Heart left ventricle (tissue), 13 donors: Measurements from ENCODE around the gene PPP2R5B.

Experiments
- CTCF ChIP-seq, 12 donors: fragments of 200-600 bp; sonication (generic) in 4 of 12; IDR thresholded peaks; one replicate each; pipeline versions ENCODE4 v1.5.0 to v1.8.0; 2018 to 2022; ENCODE audit warnings: antibody characterized with exemption in 12 of 12, mild to moderate bottlenecking in 5 of 12
- POLR2A ChIP-seq, 2 donors: fragments of 450-650 bp; IDR thresholded peaks; one replicate each; pipeline ENCODE4 v1.6.1; 2017; ENCODE audit warnings: antibody characterized with exemption in 2 of 2, mild to moderate bottlenecking in 2 of 2, moderate library complexity in 2 of 2
- donor health status: ischemic (EF 13 %, LVEDD 7.1; RV severe dilation, severe dysfunction).
- donor health status: DM: no; HTN: yes; CAD: no.
- donor health status: DM: no; HTN: no; CAD: no.
- donor health status: ischemic (EF 25% LVEDD 6.9; RV normal size, moderate dysfunction).
- donor health status: ischemic (EF 25% LVEDD 5.7; RV mildly dilated, moderate dysfunction).
- donor health status: ischemic (EF 35%, LVEDD 5.7; RV mildly dilated, moderate dysfunction).
- donor health status: nonischemic (EF 11% LVEDD 7.7; RV severe dilation, severe dysfunction).
- donor health status: DM: yes; HTN: yes; CAD: no.
- donor health status: PGD.
- donor health status: ischemic (EF 29% LVEDD 5.4; RV normal size, mild dysfunction).
- donor health status: nonischemic (EF 23%, LVEDD 6.1; RV moderate dilation, normal function).

- no peak for TF ChIP-seq POLR2A (IDR thresholded peaks at IDR 0.05)
- TF ChIP-seq CTCF (IDR thresholded peaks at IDR 0.05): no peak
These were observed 40.5 kb upstream of the PPP2R5B start for GRCh38 chr11:64884019-64884418.
